ENCODE data around the gene KIF1A.

GRCh38 chr2:240768216-240768615 is 51.8 kb downstream of the KIF1A start:
- TF ChIP-seq EZH2phosphoT487 (IDR thresholded peaks at IDR 0.05; ENCODE audit: borderline replicate concordance) = no peak
- TF ChIP-seq CTCF (conservative IDR thresholded peaks at IDR 0.05; ENCODE audit: low read length) = no peak
